GM12892 (cell line): ENCODE results near the gene SSBP3. TPM values are rescaled to one million over a fixed set of nuclear protein-coding genes. Genes with fewer than 3 reads are reported as not detected.
"Not testable (repeated sequence)": the region's sequence is repeated elsewhere in the genome, so short reads cannot be mapped to it uniquely, and the experiment has no call there.

ENCODE experiments used
- DNase-seq: peaks from one replicate; pipeline ENCODE4 v3.0.0; 2011; ENCODE audit not compliant: insufficient read length
- FAIRE-seq: peaks from 2 replicates; lab custom pipeline; 2011; peaks lifted over from hg19 to GRCh38; lab: Jason Lieb, UNC
- POLR2A ChIP-seq: IDR thresholded peaks from 2 replicates; pipeline ENCODE4 v1.6.1; 2011; ENCODE audit warnings: low read depth, low read length, control low read depth
- POLR2AphosphoS5 ChIP-seq: IDR thresholded peaks from 2 replicates; pipeline ENCODE4 v1.6.1; 2011; ENCODE audit warnings: low read depth, low read length, control low read depth
- TAF1 ChIP-seq: IDR thresholded peaks from 2 replicates; pipeline ENCODE4 v1.6.1; 2011; ENCODE audit warnings: low read depth, mild to moderate bottlenecking, control low read depth, low read length, borderline replicate concordance
- polyA plus RNA-seq: library from polyadenylated mRNA; unstranded; fragments of >200 nt; gene quantifications from one replicate; pipeline ENCODE4 v1.2.1, GENCODE V29; 2012; ENCODE audit warnings: missing spikeins, inconsistent platforms; ENCODE audit not compliant: missing spikeins

Gene SSBP3
- polyA plus RNA-seq = 15.7 TPM

- FAIRE-seq (peak; percentile 93), DNase-seq (peak; percentile 92)
- TF ChIP-seq POLR2A (peak; percentile 77; the same call in 1 of the 2 replicates), POLR2AphosphoS5 (peak; percentile 54; the same call in 1 of the 2 replicates), TAF1 (peak; percentile 43; the same call in 1 of the 2 replicates)
These were observed at the start of gene SSBP3 for GRCh38 chr1:54406339-54407153. Gene SSBP3 (minus strand): TSS chr1:54406394.

GRCh38 chr1:54453509-54453908 is 47.3 kb upstream of the SSBP3 start:
- no peak for DNase-seq
- no peak for FAIRE-seq

GRCh38 chr1:54453022-54453421 is 46.8 kb upstream of the SSBP3 start:
- TF ChIP-seq TAF1 (no peak), POLR2A (no peak), POLR2AphosphoS5 (no peak)
- DNase-seq = no peak
- FAIRE-seq = no peak

More at GRCh38 chr1:54453509-54453908, 47.3 kb upstream of the SSBP3 start:
- TF ChIP-seq POLR2A (no peak), POLR2AphosphoS5 (no peak), TAF1 (no peak)

- not testable (repeated sequence) for FAIRE-seq
These were observed 43.2 kb upstream of the SSBP3 start for GRCh38 chr1:54449431-54449830.

GRCh38 chr1:54448801-54449200 is 42.6 kb upstream of the SSBP3 start:
- not testable (repeated sequence) for FAIRE-seq, DNase-seq

More at GRCh38 chr1:54449431-54449830, 43.2 kb upstream of the SSBP3 start:
- DNase-seq = not testable (repeated sequence)

GRCh38 chr1:54447081-54447480 is 40.9 kb upstream of the SSBP3 start:
- FAIRE-seq, DNase-seq: not testable (repeated sequence)

GRCh38 chr1:54442185-54442584 is 36.0 kb upstream of the SSBP3 start:
- no peak for FAIRE-seq
- no peak for DNase-seq
- TF ChIP-seq TAF1 (no peak), POLR2A (no peak)

GRCh38 chr1:54439550-54440223 is 33.5 kb upstream of the SSBP3 start:
- TF ChIP-seq TAF1 (no peak), POLR2A (no peak), POLR2AphosphoS5 (no peak)
- DNase-seq = no peak
- FAIRE-seq = no peak

- TF ChIP-seq POLR2AphosphoS5 (no peak), POLR2A (no peak), TAF1 (no peak)
- DNase-seq (no peak), FAIRE-seq (no peak)
These were observed 31.6 kb upstream of the SSBP3 start for GRCh38 chr1:54437783-54438182.

GRCh38 chr1:54436826-54437225 is 30.6 kb upstream of the SSBP3 start:
- FAIRE-seq = no peak
- no peak for TF ChIP-seq TAF1
- no peak for TF ChIP-seq POLR2A
- TF ChIP-seq POLR2AphosphoS5 = no peak
- no peak for DNase-seq

GRCh38 chr1:54429838-54430237 is 23.6 kb upstream of the SSBP3 start:
- FAIRE-seq = no peak
- no peak for DNase-seq
- TF ChIP-seq TAF1 (no peak), POLR2AphosphoS5 (no peak), POLR2A (no peak)

GRCh38 chr1:54428837-54429518 is 22.8 kb upstream of the SSBP3 start:
- FAIRE-seq (no peak), DNase-seq (no peak)
- TF ChIP-seq POLR2AphosphoS5 (no peak), TAF1 (no peak), POLR2A (no peak)

GRCh38 chr1:54425152-54425584 is 19.0 kb upstream of the SSBP3 start:
- FAIRE-seq = no peak
- TF ChIP-seq POLR2AphosphoS5 = no peak
- no peak for TF ChIP-seq TAF1
- no peak for TF ChIP-seq POLR2A
- DNase-seq = no peak
